CD1c-positive myeloid dendritic cell (primary cell): Measurements from ENCODE around the gene TBC1D8.

ENCODE experiments used
- DNase-seq: peaks from one replicate; pipeline ENCODE4 v3.0.0-alpha.2; 2016; ENCODE audit errors: extremely low spot score

TBC1D8 gene

DNA sequence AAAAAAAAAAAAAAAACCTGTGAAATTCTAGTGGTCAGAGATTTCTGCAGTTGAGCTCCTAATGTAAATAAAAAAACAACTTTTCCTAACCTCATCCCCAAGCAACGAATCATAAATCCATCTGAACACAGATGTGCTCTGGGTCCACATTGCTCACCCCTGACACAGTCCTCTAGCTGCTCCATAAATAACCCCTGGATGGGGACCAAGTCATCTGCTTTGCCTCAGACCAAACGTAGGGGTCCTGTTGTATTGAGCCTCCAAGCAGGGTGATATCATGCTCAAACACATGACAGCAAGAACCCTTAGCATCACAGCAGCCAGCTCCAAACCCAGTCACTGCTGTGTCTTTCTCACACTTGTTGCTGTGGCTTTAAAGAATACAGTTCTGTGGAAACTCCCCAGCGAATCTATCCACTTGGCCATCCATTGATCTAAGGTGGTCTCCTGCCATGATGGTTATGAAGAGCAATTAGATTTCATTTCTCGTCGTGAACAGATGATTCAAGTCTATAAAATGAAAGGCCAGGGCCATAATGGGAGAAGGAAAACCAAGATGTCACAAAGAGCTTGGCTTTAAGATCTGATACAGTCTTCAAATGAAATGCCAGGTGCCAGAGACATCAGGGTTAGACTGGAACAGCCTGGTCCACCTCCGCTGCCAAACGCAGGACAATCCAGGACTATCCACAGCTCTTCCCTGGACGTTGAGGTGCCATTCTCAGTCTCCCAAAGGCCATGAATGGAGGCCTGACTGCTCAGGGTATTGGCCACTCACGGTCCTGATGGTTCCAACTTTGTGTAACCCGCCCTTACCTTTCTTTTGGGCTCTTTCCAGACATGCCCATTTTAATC lies 39.0 kb downstream of the TBC1D8 start:
- no peak for DNase-seq

DNA sequence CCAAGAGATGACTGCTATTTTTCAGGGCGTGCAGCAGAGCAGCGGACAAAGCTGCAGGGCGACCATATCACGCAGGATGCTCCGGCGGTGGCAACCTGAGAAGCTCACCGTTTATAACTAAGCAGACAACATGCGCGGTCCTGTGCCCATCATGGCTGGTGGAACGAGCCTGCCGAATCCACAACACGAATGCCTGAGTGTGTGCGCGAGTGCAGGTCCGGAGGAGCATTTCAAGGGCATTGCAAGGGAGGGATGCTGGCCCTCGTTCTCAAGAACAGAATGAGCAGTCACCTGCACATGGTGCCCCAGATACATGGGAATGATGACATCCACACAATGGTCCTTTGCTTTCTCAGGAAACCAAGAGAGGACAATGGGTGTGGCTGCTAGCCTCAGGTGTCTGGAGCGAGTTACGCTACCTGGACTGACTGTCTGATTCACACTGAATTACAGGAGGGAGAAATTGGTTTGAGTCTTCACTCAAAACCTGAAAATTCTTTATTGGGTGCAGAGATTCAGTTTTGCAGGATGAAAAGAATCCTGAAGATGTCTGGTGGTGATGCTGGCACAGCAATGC lies 39.8 kb downstream of the TBC1D8 start:
- no peak for DNase-seq

DNA sequence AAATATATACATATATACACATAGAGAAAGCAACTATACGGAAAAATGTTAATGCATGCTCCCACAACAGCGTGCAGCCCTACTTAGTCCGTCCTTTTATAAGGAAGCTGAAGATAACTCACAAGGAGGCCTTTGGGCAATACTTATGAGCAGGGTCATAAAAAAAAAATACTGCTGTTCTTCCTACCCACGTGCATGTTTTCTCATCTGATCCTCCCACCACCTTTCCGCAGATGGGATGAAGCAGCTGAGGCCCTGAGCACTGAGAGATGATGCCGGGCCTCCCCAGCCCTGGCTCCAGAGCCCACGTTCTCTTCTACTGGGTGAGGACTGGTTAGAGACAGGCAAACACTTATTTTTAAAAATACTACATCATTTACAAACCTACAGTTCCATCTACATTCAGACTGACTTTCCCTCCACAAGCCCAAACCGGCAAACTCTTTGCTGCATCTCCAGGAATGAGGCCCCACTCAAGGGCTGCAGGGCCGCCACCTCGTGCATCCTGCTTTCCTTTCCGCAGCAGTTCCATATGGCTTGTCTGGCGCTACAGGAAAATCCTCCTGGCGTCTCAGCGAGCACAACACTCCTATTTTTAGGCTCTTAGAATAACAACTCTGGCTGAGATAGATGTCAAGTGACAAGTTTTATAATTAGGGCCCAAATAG lies 41.6 kb downstream of the TBC1D8 start:
- no peak for DNase-seq

DNA sequence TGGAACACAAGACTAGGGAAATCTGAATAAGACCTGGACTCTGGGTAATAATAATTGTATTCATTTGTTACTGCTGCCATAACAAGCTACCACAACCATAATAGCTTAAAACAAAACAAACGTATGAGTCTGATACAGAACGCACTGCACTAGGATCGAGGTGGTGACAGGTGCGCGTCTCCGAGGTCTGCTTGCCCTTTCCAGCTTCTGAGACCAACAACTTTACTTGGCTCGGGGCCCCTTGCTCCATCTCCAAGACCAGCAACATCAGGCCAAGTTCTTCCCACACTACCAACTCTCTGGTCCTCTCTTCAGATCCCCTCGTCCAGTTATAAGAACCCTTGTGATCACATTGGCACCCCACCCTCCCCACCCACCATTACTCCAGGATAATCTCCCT lies 42.8 kb downstream of the TBC1D8 start:
- no peak for DNase-seq

DNA sequence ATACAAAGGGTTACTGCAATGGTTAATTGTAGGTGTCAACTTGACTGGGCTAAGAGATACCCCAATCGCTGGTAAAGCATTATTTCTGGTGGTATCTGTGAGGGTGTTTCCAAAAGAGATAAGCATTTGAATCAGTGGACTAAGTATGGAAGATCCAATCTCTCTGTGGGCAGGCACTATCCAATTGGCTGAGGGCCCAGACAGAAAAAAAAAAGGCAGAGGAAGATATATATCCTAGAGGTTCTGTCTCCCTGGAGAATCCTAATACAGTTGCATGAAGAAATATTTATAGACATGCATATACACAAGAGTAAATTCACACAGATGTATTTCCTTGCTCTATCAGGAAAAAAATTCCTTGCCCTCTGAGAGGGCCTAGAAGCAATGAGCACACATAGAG lies 43.9 kb downstream of the TBC1D8 start:
- DNase-seq: no peak

DNA sequence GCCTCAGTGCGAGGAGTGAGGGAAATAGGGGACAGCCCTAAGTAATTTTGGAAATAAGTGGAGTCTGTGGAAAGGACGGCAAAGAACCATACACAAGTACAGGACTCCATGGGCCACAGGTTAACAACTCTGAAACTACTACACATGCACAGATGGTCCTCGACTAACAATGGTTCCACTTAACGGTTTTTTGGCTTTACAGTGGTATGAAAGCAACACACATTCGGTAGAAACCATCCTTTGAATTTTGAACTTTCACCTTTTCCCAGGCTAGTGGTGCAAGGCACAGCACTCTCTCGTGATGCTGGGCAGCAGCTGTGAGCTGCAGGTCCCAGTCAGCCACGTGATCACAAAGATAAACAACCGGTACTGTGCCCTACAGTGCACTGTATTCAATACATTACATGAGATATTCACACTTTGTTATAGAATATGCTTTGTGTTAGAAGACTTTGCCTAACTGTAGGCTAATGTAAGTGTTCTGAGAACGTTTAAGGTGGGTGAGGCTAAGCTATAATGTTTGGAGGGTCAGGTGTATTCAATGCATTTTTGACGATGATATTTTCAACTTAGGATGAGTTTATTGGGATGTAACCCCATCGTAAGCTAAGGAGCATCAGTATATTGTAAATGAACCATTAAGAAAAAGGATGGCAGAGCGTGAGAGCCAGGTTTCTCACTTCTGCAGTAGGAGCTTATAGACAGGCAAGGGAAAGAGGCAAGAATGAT lies 44.6 kb downstream of the TBC1D8 start:
- no peak for DNase-seq

DNA sequence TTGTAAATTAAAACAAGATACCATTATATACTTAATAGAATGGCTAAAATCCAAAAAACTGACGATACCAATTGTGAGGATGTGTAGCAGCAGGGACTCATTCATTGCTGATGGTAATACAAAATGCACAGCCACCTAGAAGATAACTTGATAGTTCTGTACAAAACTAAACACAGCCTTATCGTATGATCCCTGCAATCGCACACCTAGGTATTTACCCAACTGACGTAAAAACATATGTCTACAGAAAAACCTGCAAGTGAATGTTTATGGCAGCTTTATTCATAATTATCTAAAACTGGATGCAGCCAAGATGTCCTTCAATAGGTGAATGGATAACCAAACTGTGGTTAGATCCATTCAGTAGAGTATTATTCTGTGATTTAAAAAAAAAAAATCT lies 45.5 kb downstream of the TBC1D8 start:
- no peak for DNase-seq

DNA sequence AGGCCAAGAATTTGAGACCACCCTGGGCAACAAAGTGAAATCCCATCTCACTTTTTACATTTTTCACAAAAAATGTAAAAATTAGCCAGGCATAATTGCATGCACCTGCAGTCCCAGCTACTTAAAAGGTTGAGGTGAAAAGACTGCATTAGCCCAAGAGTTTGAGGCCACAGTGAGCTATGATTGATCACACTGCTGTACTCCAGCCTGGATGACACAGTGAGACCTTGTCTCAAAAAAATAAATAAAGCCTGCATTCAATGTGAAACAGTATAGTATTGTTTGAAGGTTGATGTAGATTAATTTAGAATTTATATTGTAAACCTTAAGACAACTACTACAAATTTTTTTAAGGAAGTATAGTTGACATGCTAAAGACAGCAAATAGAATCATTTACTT lies 53.5 kb downstream of the TBC1D8 start:
- no peak for DNase-seq

DNA sequence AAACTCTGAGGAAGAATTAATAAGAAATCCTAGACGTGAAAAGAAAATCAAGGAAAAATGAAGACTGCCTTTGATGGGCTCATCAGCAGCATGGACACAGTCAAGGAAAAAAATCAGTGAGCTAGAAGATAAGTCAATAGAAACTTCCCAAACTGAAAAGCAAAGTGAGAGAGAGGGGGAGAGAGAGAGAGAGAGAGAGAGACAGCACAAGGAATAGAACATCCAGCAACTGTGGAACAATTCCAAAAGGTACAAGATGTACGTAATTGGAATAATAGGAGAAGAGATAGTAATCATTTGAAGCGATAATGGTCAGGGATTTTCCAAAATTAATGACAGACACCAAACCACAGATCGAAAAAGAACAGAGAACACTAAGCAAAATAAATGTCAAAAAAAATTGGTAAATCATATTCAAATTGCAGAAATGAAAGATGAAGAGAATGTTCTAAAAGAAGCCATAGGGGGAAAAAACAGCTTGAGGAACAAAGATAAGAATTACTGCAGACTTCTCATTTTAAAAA lies 54.5 kb downstream of the TBC1D8 start:
- no peak for DNase-seq

DNA sequence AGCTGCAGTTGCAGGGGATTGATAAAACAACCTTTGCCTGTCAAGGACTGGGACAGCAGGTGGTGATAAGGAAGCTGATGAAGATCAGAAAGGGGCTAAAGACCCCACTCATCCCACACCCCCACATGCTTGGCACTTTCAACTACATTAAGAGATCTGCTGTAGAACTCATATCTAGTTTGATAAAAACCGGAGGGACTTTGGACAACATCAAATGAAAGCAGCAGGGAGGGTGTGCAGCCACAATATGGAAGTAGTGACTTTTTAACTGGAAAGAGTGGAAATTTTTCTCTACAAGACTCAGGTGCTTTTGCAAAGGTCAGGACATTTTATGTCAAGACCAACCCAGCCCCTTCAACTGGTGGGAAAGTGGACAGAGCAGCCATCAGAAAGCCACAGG lies 56.8 kb downstream of the TBC1D8 start:
- DNase-seq: no peak

DNA sequence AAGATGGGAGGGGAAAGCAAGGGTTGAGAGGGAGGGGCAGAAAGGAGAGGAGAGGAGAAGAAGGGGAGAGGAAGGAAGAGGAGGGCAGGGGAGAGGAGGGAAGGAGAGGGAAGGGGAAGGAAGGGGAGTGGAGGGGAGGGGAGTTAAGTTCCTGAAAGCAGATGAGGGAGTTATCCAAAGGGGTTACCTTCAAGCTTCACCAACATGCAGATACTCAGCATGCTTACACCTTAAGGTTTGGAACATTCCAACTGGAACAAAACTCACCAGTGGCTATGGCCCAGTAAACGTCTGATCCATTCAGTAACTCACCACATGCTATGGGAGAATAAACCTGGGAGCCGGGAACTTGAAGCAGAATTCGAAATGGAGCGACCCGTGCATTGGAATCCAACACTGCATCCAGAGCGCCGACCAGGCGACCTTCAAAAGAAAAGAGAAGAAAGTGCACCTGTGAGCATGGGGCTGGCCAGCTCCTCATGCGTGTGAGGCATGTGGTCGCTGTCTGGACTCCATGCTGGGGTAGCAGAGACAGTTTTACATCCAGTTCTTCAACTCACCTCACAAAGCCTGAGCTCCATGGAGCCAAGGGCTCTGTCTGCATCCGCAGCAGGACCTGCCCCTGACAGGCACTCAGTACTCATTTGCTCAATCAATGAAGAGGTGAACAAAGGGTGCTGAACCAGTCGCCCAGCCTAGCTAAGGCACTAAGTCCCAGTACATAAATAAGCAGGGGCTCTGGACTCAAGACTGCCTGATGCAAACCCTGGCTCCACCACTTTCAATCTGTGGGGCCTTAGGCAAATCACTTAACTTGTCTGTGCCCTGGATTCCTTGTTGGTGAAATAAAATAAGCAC lies 61.0 kb downstream of the TBC1D8 start:
- no peak for DNase-seq

DNA sequence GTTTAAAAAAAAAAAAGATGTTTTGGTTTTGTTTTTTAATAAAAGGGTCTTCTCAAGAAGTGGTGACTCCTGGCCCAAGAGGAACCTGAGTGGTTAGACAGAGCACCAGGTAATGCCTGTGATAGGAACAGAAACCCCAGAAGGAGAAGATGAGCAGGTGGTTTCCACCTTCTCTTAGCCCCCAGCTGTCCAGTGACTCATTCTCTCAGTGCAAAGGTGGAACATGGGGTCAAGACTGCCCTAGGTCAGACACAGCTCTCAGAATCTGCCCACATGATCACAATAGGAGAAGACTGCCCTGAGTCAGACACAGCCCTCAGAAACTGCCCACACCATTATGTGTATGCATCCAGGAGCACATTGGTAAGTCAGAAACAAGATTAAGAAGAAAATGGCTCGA lies 61.8 kb downstream of the TBC1D8 start:
- peak; percentile 66 for DNase-seq

DNA sequence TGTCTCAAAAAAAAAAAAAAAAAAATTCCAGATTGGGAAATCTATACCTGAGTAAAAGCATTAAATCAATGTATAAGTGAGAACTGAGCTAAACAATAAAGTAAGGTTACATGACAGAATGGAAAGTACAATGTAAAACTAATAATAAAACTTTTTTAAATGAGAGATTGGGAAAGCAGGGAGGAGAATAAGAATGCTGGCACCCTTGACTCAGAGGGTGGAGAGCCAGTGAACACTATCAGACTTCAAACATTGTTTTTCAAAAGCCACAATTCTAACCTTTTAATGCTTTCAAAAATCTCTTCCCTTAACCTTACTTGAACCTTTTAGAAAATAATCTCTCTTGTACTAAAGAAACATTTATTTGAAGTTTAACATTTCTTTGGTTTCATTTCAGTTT lies 63.5 kb downstream of the TBC1D8 start:
- no peak for DNase-seq

DNA sequence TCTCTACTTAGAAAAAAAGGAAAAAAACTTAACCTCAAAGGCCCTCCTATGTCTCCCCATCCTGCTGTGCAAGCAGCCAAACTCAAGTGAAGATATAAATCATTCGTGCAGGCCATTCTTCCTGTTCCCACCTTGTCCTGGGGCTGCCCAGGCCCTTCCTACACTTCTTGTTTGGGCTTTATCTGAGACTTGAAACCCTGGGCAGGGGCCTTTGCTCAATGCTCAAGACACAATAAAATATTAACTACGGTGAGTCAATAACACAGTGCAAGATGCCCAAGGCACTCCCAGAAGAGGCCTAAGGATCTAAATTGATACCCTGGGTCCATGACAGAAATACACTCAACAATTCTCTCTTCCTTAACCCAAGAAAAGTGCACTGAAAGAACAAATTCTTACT lies 67.6 kb downstream of the TBC1D8 start:
- DNase-seq: no peak

DNA sequence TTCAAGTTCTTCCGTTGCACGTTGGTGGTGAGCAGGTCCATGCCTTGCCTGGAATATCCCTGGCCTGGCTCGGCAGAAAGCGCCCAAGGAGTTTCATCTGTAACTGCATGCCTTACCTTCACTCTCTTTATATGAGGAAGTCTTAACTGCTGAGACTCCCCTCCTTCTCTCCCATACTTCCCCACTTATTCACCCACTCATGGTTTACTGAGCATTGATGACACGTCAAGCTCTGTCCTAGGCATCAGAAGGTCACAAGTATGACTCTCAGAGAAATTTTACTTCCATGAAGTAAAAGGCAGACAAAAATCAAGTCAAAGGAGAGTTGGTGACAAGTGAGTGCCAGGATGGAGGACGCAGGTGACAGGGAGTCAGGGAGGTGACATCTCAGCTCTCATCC lies 68.2 kb downstream of the TBC1D8 start:
- peak; percentile 46 for DNase-seq

DNA sequence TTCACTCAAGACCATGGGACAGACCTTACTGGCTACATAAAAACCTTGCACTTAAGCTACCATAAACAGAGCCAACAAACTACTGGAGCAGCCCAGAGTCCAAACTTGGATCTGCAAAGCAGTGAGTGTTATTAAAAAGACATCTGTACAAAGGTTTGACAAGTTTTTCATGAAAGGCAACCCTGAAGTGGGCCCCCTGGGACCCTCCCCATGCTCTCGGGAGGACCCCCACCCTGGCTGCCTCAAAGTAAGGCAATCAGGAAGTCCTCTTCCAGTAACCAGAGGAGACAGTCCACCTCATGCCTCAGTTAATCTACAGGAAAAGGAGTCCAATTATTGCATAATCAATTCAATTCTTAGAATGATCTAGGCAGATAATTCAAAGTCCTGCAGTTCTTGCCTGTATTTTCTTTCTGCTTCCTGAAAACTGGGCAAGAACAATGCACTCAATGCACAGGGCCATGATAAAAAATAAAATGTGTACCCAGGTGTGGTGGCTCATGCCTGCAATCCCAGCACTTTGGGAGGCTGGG lies 69.7 kb downstream of the TBC1D8 start:
- no peak for DNase-seq

DNA sequence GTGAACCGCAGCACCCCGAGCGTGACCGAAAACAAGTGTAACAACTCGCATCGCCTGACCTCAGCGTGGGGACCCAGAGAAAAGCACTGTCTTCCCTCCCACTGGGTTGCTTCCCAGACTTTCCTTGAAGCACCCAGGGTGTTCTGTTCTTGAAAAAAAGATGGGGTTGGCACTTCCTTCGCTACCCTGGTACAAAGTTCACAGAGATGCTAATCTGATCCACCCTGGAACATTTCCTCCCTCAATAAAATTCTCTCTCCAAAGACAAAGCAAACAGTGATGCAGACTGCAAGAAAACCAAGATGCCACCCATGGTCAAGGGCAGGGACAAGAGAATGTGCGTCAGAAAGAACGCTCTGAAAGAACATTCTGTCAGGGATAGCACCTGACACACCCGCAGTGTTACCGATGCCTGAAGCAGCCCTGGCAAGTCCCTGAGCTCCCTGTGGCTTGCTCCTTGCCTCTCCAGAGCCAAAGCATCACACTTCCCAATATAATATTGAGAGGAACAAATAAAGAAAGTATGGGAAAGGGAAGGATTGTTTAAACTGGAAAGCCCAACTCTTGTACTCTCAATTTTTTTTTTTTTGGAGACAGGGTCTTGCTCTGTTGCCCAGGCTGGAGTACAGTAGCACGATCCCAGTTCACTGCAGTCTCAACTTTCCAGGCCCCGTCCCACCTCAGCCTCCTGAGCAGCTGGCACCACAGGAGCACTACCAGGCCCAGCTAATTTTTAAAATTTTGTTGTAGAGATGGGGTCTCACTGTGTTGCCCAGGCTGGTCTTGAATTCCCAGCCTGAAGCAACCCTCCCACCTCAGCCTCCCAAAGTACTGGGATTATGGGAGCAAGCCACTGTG lies 70.7 kb downstream of the TBC1D8 start:
- no peak for DNase-seq

DNA sequence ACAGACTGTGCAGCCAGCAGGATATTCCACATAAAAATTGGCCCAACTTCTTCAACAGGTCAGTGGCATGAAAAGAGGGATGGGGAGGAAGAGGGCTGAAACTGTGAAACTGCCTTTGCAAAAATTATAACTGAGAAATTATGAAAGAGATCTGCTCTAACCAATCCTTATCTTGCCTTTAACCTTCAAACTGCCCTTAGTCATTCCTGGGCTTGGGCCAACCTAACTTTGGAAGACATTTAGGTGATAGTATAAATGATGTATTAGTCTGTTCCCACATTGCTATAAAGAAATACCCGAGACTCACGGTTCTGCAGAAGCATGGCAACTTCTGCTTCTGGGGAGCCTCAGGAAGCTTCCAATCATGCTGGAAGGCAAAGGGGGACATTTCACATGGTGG lies 74.6 kb downstream of the TBC1D8 start:
- no peak for DNase-seq

DNA sequence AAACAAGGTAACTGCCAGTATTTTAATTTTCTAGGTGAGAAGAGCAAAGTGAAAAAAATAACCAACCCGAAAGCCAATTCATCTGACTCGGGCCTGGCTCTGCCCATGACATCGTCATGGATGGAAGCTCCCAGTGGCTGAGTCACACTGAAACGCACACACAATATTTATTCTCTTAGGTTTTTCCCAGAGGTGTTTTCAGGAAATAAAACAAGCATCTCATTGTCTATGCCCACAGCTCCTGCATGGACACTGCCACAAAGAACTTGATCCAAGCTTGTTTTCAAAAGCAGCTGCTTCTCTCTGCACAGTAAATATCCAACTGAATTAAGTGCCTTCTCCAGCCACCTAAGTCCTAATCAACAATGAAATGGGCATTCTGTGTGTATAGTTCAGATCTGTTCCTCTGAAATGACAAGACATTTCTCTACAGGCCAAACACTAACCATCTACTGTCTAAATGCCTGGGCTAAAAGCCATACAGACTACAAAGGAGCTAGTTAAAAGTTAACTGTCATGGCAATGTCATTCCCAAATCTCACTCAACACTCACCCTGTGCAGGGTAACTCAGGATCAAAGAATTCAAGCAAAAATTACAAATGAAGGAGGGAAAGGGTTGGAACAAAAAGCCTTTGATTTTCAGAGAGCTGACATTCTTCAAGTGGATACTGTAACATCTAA lies 86.2 kb downstream of the TBC1D8 start:
- no peak for DNase-seq

DNA sequence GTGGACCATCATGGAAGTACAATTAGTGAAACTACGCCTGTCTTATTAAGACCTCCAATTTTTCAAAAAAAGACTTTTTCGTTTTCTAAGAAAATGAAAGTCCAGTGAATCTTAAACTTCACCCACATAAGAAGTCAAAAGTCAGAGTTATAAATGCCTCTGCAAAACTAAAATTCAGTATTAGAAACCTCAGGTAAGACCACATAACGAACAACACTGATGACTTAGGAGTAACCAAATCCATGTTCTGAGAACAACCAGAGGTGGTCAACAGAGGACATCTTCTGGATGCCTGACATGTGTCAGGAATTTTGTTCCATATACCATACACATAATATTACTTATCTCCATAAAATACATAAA lies 86.7 kb downstream of the TBC1D8 start:
- DNase-seq: no peak
